K562 (cell line): ENCODE measurements around the gene LPAR2. TPM values are rescaled to one million over a fixed set of nuclear protein-coding genes. Genes with fewer than 3 reads are reported as not detected.

Experiments
- ADNP ChIP-seq: fragments of 200-800 bp; sonication (Bioruptor generic); IDR thresholded peaks from 2 replicates; pipeline ENCODE4 v1.6.1; 2016; ENCODE audit warnings: missing genetic modification characterization, missing compliant biosample characterization
- FUS ChIP-seq: fragments of 200-400 bp; formaldehyde crosslinking; optimal IDR thresholded peaks from 2 replicates; pipeline ENCODE3; 2017; ENCODE audit warnings: low read depth, low read length
- MAFK ChIP-seq: IDR thresholded peaks from 2 replicates; pipeline ENCODE4 v1.6.1; 2011; ENCODE audit warnings: low read length, improper control_type of control experiment
- NBN ChIP-seq: fragments of 450-650 bp; IDR thresholded peaks from 2 replicates; pipeline ENCODE4 v1.6.1; 2016; ENCODE audit warnings: low read depth, mild to moderate bottlenecking
- NR2C2 ChIP-seq, 2 experiments: fragments of 200-800 bp in 1 of 2; sonication (Bioruptor generic) in 1 of 2; sonication (generic) in 1 of 2; formaldehyde crosslinking in 1 of 2; IDR thresholded peaks; 2 replicates each; pipeline versions ENCODE4 v1.6.1 to v1.8.0; 2016 to 2022; ENCODE audit warnings: mild to moderate bottlenecking in 1 of 2, missing compliant biosample characterization in 1 of 2, missing genetic modification characterization in 1 of 2, missing genetic modification reagents in 1 of 2
- PHB2 ChIP-seq: fragments of 450-650 bp; IDR thresholded peaks from 2 replicates; pipeline ENCODE4 v1.6.1; 2017; ENCODE audit warnings: low read depth
- POLR2AphosphoS2 ChIP-seq: IDR thresholded peaks from 2 replicates; pipeline ENCODE4 v1.6.1; 2012; ENCODE audit warnings: low read length, improper control_type of control experiment
- ZEB2 ChIP-seq: fragments of 450-650 bp; IDR thresholded peaks from 2 replicates; pipeline ENCODE4 v1.6.1; 2016
- ZNF224 ChIP-seq: sonication (generic); formaldehyde crosslinking; IDR thresholded peaks from 2 replicates; pipeline ENCODE4 v1.8.0; 2022; ENCODE audit warnings: mild to moderate bottlenecking, missing genetic modification reagents
- ZNF324 ChIP-seq: fragments of 250-450 bp; sonication (Bioruptor Pico); IDR thresholded peaks from 2 replicates; pipeline ENCODE4 v1.4.0; 2020; ENCODE audit warnings: mild to moderate bottlenecking
- ZNF589 ChIP-seq: fragments of 200-800 bp; sonication (Bioruptor generic); IDR thresholded peaks from 2 replicates; pipeline ENCODE4 v1.6.1; 2016; ENCODE audit warnings: low read depth, missing genetic modification characterization, missing compliant biosample characterization
- ZNF699 ChIP-seq: fragments of 250-450 bp; sonication (Bioruptor Pico); IDR thresholded peaks from 2 replicates; pipeline ENCODE4 v1.8.0; 2021; ENCODE audit warnings: mild to moderate bottlenecking, moderate library complexity; ENCODE audit not compliant: insufficient replicate concordance
- polyA plus RNA-seq, 8 experiments: library from polyadenylated mRNA; depleted of rRNA in 4 of 8; stranded (reverse) in 5 of 8; unstranded in 3 of 8; fragments of >200 nt; fragmentation: Nextera tagmentation in 2 of 8; fragmentation: Illumina TruSeq in 1 of 8; extraction: Ambion mirVana in 2 of 8; extraction: Trizol in 1 of 8; gene quantifications; 2 replicates each; pipeline versions ENCODE4 v1.2.1 to v1.2.3, GENCODE V29; 2011 to 2014; ENCODE audit warnings: inconsistent platforms in 1 of 8, missing spikeins in 1 of 8
- total RNA-seq, 7 experiments: library from RNA; depleted of rRNA in 6 of 7; stranded (reverse); fragments of >200 nt in 6 of 7; fragmentation: Illumina TruSeq in 2 of 7; extraction: Trizol in 2 of 7; gene quantifications; 2 replicates each; pipeline versions ENCODE4 v1.2.1 to v1.2.3, GENCODE V29; 2011 to 2021; ENCODE audit warnings: low replicate concordance in 1 of 7
- TF ChIP-seq, protein P1 (sequence below), 2 experiments: fragments of 150-350 bp in 1 of 2; IDR thresholded peaks; 2 replicates each; pipeline ENCODE4 v1.6.1; 2012 to 2016; ENCODE audit warnings: low read depth in 2 of 2, low read length in 2 of 2, mild to moderate bottlenecking in 1 of 2, moderate library complexity in 1 of 2
- TF ChIP-seq, protein P2 (sequence below): sonication (generic); formaldehyde crosslinking; IDR thresholded peaks from 2 replicates; pipeline ENCODE4 v1.8.0; 2022; ENCODE audit warnings: mild to moderate bottlenecking, missing genetic modification reagents
- TF ChIP-seq, protein P3 (sequence below), 2 experiments: fragments of 450-650 bp; conservative IDR thresholded peaks; 2 replicates each; pipeline ENCODE4 v1.6.1; 2017; ENCODE audit warnings: mild to moderate bottlenecking in 2 of 2, moderate library complexity in 2 of 2
- TF ChIP-seq, protein P4 (sequence below): fragments of 450-650 bp; formaldehyde crosslinking; IDR thresholded peaks from 2 replicates; pipeline ENCODE4 v1.4.0; 2020; ENCODE audit warnings: mild to moderate bottlenecking, mixed read lengths

LPAR2 gene
- total and polyA plus RNA-seq, 9 of the 15 experiments (the other 6 are each of a cell fraction or from before 2014, with no cell fraction given): 0.63 to 13.8 (median 4.4) TPM

DNA sequence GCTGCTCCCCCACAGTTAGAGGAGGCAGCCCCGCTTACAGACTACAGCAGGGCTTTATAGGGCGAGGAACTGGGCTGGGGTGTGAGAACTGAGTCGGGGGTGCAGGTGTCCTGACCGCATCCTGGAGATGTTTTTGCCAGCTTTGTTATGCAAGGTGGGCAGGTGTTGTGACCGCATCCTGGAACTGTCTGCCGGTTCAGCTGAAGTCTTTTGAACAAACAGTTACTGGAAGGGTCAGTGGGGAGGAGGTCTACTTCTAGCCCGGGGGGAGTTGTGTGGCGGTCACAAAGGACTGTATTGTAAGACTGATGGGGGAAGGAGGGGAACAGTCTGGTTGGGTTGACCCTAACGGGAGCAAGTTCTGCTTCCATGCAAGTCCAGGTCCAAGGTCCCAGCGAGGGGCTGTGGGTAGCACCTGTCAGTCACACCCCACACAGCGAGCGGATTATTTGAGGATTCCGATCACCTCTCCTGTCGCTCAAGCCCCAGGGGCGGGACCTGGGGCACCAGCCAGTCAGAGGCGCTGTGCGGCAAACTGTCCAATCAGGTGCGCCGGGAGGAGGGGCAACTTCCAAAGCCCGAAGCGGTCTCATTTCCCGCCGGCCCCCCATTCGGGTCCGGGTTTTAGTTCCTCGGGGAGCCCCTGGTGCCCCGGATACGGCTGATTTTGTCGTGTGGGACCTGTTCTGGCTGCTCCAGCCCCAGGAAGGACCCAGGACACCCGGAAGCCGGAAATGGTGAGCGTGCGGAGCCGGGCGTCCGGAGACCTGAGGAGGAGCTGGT is 40.4 kb upstream of the LPAR2 start, which contains the start of gene ZNF101 (continued):
- TF ChIP-seq, protein P1, sequence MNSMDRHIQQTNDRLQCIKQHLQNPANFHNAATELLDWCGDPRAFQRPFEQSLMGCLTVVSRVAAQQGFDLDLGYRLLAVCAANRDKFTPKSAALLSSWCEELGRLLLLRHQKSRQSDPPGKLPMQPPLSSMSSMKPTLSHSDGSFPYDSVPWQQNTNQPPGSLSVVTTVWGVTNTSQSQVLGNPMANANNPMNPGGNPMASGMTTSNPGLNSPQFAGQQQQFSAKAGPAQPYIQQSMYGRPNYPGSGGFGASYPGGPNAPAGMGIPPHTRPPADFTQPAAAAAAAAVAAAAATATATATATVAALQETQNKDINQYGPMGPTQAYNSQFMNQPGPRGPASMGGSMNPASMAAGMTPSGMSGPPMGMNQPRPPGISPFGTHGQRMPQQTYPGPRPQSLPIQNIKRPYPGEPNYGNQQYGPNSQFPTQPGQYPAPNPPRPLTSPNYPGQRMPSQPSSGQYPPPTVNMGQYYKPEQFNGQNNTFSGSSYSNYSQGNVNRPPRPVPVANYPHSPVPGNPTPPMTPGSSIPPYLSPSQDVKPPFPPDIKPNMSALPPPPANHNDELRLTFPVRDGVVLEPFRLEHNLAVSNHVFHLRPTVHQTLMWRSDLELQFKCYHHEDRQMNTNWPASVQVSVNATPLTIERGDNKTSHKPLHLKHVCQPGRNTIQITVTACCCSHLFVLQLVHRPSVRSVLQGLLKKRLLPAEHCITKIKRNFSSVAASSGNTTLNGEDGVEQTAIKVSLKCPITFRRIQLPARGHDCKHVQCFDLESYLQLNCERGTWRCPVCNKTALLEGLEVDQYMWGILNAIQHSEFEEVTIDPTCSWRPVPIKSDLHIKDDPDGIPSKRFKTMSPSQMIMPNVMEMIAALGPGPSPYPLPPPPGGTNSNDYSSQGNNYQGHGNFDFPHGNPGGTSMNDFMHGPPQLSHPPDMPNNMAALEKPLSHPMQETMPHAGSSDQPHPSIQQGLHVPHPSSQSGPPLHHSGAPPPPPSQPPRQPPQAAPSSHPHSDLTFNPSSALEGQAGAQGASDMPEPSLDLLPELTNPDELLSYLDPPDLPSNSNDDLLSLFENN (IDR thresholded peaks at IDR 0.05; ENCODE audit: low read depth in 2 of 2, low read length in 2 of 2): no peak
- no peak for TF ChIP-seq ZNF589 (CRISPR knock-in tag)
- TF ChIP-seq POLR2AphosphoS2: peak; percentile 44; the same call in 1 of the 2 replicates
- no peak for TF ChIP-seq NBN
- TF ChIP-seq ADNP: no peak
- no peak for TF ChIP-seq NR2C2 (CRISPR knock-in tag; IDR thresholded peaks at IDR 0.05)
- TF ChIP-seq NR2C2 (tag; IDR thresholded peaks at IDR 0.05): peak; percentile 75
- TF ChIP-seq, protein P2, sequence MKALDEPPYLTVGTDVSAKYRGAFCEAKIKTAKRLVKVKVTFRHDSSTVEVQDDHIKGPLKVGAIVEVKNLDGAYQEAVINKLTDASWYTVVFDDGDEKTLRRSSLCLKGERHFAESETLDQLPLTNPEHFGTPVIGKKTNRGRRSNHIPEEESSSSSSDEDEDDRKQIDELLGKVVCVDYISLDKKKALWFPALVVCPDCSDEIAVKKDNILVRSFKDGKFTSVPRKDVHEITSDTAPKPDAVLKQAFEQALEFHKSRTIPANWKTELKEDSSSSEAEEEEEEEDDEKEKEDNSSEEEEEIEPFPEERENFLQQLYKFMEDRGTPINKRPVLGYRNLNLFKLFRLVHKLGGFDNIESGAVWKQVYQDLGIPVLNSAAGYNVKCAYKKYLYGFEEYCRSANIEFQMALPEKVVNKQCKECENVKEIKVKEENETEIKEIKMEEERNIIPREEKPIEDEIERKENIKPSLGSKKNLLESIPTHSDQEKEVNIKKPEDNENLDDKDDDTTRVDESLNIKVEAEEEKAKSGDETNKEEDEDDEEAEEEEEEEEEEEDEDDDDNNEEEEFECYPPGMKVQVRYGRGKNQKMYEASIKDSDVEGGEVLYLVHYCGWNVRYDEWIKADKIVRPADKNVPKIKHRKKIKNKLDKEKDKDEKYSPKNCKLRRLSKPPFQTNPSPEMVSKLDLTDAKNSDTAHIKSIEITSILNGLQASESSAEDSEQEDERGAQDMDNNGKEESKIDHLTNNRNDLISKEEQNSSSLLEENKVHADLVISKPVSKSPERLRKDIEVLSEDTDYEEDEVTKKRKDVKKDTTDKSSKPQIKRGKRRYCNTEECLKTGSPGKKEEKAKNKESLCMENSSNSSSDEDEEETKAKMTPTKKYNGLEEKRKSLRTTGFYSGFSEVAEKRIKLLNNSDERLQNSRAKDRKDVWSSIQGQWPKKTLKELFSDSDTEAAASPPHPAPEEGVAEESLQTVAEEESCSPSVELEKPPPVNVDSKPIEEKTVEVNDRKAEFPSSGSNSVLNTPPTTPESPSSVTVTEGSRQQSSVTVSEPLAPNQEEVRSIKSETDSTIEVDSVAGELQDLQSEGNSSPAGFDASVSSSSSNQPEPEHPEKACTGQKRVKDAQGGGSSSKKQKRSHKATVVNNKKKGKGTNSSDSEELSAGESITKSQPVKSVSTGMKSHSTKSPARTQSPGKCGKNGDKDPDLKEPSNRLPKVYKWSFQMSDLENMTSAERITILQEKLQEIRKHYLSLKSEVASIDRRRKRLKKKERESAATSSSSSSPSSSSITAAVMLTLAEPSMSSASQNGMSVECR (CRISPR knock-in tag): no peak
- TF ChIP-seq, protein P3, sequence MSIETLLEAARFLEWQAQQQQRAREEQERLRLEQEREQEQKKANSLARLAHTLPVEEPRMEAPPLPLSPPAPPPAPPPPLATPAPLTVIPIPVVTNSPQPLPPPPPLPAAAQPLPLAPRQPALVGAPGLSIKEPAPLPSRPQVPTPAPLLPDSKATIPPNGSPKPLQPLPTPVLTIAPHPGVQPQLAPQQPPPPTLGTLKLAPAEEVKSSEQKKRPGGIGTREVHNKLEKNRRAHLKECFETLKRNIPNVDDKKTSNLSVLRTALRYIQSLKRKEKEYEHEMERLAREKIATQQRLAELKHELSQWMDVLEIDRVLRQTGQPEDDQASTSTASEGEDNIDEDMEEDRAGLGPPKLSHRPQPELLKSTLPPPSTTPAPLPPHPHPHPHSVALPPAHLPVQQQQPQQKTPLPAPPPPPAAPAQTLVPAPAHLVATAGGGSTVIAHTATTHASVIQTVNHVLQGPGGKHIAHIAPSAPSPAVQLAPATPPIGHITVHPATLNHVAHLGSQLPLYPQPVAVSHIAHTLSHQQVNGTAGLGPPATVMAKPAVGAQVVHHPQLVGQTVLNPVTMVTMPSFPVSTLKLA (conservative IDR thresholded peaks at IDR 0.05): peak in 1 of 2 experiments; percentile 25; a peak in 1 of 4 replicates
- TF ChIP-seq, protein P4, sequence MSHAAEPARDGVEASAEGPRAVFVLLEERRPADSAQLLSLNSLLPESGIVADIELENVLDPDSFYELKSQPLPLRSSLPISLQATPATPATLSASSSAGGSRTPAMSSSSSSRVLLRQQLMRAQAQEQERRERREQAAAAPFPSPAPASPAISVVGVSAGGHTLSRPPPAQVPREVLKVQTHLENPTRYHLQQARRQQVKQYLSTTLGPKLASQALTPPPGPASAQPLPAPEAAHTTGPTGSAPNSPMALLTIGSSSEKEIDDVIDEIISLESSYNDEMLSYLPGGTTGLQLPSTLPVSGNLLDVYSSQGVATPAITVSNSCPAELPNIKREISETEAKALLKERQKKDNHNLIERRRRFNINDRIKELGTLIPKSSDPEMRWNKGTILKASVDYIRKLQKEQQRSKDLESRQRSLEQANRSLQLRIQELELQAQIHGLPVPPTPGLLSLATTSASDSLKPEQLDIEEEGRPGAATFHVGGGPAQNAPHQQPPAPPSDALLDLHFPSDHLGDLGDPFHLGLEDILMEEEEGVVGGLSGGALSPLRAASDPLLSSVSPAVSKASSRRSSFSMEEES (CRISPR knock-in tag): no peak
- no peak for TF ChIP-seq MAFK
- TF ChIP-seq FUS: no peak
- no peak for TF ChIP-seq ZNF324
- TF ChIP-seq PHB2: no peak
- TF ChIP-seq ZNF699 (CRISPR knock-in tag): no peak
- no peak for TF ChIP-seq ZEB2
- TF ChIP-seq ZNF224 (CRISPR knock-in tag): no peak
